ENCODE data around the gene ATP5MC2.

DNA sequence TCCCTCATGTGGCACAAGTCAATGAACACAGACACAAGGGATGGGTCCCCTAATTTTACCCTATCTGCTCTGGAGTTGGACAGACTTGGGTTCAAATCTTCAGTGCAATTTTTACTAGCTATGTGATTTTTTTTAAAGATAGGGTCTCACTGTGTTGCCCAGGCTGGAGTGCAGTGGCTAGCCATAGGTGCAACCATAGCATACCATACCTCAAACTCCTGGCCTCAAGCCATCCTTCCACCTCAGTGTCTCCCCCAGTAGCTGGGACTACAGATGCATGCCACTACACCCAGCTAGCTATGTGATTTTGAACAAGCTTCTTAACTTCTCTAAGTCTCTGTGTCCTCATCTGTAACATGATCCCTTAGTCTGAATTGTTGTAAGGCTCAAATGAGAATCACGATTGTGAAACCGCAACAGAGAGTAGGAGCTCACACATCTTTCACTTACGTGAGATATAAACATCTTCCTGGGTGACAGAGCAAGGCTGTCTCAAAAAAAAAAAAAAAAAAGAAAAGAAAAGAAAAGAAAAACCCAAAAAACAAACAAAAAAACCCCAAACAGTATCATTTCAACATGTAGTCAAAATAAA, 46.7 kb upstream of the ATP5MC2 start:
- TF ChIP-seq, protein P1, sequence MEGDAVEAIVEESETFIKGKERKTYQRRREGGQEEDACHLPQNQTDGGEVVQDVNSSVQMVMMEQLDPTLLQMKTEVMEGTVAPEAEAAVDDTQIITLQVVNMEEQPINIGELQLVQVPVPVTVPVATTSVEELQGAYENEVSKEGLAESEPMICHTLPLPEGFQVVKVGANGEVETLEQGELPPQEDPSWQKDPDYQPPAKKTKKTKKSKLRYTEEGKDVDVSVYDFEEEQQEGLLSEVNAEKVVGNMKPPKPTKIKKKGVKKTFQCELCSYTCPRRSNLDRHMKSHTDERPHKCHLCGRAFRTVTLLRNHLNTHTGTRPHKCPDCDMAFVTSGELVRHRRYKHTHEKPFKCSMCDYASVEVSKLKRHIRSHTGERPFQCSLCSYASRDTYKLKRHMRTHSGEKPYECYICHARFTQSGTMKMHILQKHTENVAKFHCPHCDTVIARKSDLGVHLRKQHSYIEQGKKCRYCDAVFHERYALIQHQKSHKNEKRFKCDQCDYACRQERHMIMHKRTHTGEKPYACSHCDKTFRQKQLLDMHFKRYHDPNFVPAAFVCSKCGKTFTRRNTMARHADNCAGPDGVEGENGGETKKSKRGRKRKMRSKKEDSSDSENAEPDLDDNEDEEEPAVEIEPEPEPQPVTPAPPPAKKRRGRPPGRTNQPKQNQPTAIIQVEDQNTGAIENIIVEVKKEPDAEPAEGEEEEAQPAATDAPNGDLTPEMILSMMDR (IDR thresholded peaks at IDR 0.05), result no peak
- TF ChIP-seq POLR2A (IDR thresholded peaks at IDR 0.05), result no peak

Data from thyroid gland (tissue), 4 donors.